Activated B cell treated with CpG ODN at 0.5 μM for 24 hours (primary cell): ENCODE results near the gene TRUB2. TPM values are rescaled to one million over a fixed set of nuclear protein-coding genes. Genes with fewer than 3 reads are reported as not detected.

Source experiments
- ATAC-seq: fragments of 200-7000 bp; cut with Tn5 transposase; one replicate; pipeline ENCODE4 v1.10.0; 2021; ENCODE audit warnings: low read depth, mild to moderate bottlenecking, moderate library complexity
- CTCF ChIA-PET: fragments of 350-600 bp; sonication (Branson Sonifier 250); formaldehyde crosslinking; loops from one replicate; lab custom pipeline; 2021; ENCODE audit warnings: antibody characterized with exemption; lab: Charles Lee
- POLR2A ChIA-PET: fragments of 350-600 bp; sonication (Branson Sonifier 250); formaldehyde crosslinking; loops from one replicate; lab custom pipeline; 2021; ENCODE audit warnings: antibody characterized with exemption; lab: Charles Lee
- DNase-seq: peaks from one replicate; pipeline ENCODE4 v3.0.0; 2022
- H3K27ac Mint-ChIP-seq: one replicate; pipeline ENCODE4 v1.8.0; 2020; ENCODE audit warnings: mixed read lengths
- H3K27me3 Mint-ChIP-seq: one replicate; pipeline ENCODE4 v1.8.0; 2021; ENCODE audit warnings: mixed read lengths
- H3K36me3 Mint-ChIP-seq: one replicate; pipeline ENCODE4 v1.8.0; 2021; ENCODE audit warnings: low read depth, mixed read lengths
- H3K4me1 Mint-ChIP-seq: one replicate; pipeline ENCODE4 v1.8.0; 2021; ENCODE audit warnings: mixed read lengths
- H3K4me3 Mint-ChIP-seq: one replicate; pipeline ENCODE4 v1.8.0; 2020; ENCODE audit warnings: mild to moderate bottlenecking, mixed read lengths
- H3K9me3 Mint-ChIP-seq: one replicate; pipeline ENCODE4 v1.8.0; 2020; ENCODE audit warnings: mixed read lengths
- CTCF ChIP-seq: fragments of 200-600 bp; IDR thresholded peaks from one replicate; pipeline ENCODE4 v1.8.0; 2022; ENCODE audit warnings: antibody characterized with exemption, mild to moderate bottlenecking
- intact Hi-C: fragments of 100-400 bp; cut with micrococcal nuclease; formaldehyde crosslinking; loops from one replicate; pipeline ENCODE4 v1.15.1; 2024
- total RNA-seq: library from RNA; stranded (reverse); gene quantifications from 2 replicates; pipeline ENCODE4 v1.2.3, GENCODE V29; 2022

Gene TRUB2
- total RNA-seq, 1 donor from 2014 or later, result 32.6 TPM

DNA sequence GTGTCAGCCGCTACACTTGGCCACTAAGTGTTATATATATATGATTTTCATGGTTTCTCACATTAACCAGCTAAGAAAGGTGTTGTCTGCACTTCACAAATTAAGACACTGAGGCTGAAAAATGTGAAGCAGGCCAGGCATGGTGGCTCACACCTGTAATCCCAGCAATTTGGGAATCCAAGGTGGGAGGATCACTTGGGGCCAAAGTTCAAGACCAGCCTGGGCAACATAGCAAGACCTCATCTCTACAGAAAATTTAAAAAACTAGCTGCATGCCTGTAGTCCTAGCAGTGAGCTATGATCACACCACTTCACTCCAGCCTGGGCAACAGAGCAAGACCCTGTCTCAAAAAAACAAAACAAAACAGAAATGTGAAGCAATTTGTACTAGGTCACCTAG lies 2.2 kb upstream of the TRUB2 start:
- Mint-ChIP-seq H3K36me3 (peaks cover 38% of the 10 kb centered on the region), H3K27me3 (no peaks in the 10 kb centered on the region), H3K9me3 (no peaks in the 10 kb centered on the region), H3K4me3 (peak overlapping the region; percentile 41), H3K27ac (no peak overlapping the region), H3K4me1 (peaks cover 19% of the 10 kb centered on the region)
- POLR2A ChIA-PET, result interaction anchor here (1.0 kb wide), 1 partner anchor 47 kb away, joined by 8 read pairs; the partner anchor contains the start of gene URM1
- ATAC-seq (no peak), DNase-seq (no peak)
- intact Hi-C loops, result loop anchor here (5.0 to 10.0 kb wide), 3 partner anchors 132 to 360 kb away; partner anchors contain the start of genes CIZ1, PTGES2 and SET
- no peak for TF ChIP-seq CTCF
- CTCF ChIA-PET, result interaction anchor here (0.7 kb wide), 1 partner anchor 12 kb away, joined by 3 read pairs; no protein-coding TSS in a partner anchor

- CTCF ChIA-PET, result interaction anchor here (0.7 kb wide), 1 partner anchor 13 kb away, joined by 3 read pairs; no protein-coding TSS in a partner anchor
- H3K9me3 Mint-ChIP-seq, result no peaks in the 10 kb centered on the region
- H3K4me1 Mint-ChIP-seq, result peaks cover 19% of the 10 kb centered on the region
- TF ChIP-seq CTCF, result no peak
- intact Hi-C loops, result loop anchor here (2.0 to 10.0 kb wide), 5 partner anchors 97 to 361 kb away; partner anchors contain the start of genes CERCAM, CIZ1, GLE1 and PTGES2
- peak overlapping the region; percentile 92 for H3K4me3 Mint-ChIP-seq
- H3K36me3 Mint-ChIP-seq, result peaks cover 38% of the 10 kb centered on the region
- DNase-seq, result no peak
- no peak for ATAC-seq
- H3K27me3 Mint-ChIP-seq, result no peaks in the 10 kb centered on the region
- H3K27ac Mint-ChIP-seq, result peak overlapping the region; percentile 97
- POLR2A ChIA-PET, result interaction anchor here (1.0 kb wide), 3 partner anchors 16 to 47 kb away, joined by 3 to 8 read pairs (median 3); partner anchors contain the start of gene URM1
These were observed 1.5 kb upstream of the TRUB2 start for GRCh38 chr9:128323791-128324190.

GRCh38 chr9:128323212-128323730 lies 1.0 kb upstream of the TRUB2 start:
- ChIA-PET CTCF (no interaction called here), POLR2A (interaction anchor here (1.0 kb wide), 2 partner anchors 17 to 20 kb away, joined by 3 read pairs; no protein-coding TSS in a partner anchor)
- H3K27me3 Mint-ChIP-seq, result no peaks in the 10 kb centered on the region
- intact Hi-C loops, result loop anchor here (2.0 to 10.0 kb wide), 5 partner anchors 98 to 362 kb away; partner anchors contain the start of genes CERCAM, CIZ1, GLE1 and PTGES2
- TF ChIP-seq CTCF, result no peak
- H3K27ac Mint-ChIP-seq, result peak overlapping the region; percentile 97
- H3K4me3 Mint-ChIP-seq, result peak overlapping the region; percentile 92
- no peak for ATAC-seq
- DNase-seq, result no peak
- peaks cover 19% of the 10 kb centered on the region for H3K4me1 Mint-ChIP-seq
- no peaks in the 10 kb centered on the region for H3K9me3 Mint-ChIP-seq
- peaks cover 36% of the 10 kb centered on the region for H3K36me3 Mint-ChIP-seq

- no peaks in the 10 kb centered on the region for H3K27me3 Mint-ChIP-seq
- peak overlapping the region; percentile 97 for H3K27ac Mint-ChIP-seq
- DNase-seq (no peak), ATAC-seq (no peak)
- no peaks in the 10 kb centered on the region for H3K9me3 Mint-ChIP-seq
- ChIA-PET CTCF (interaction anchor here (1.1 kb wide), 1 partner anchor 19 kb away, joined by 3 read pairs; no protein-coding TSS in a partner anchor), POLR2A (interaction anchor here (1.1 kb wide), 1 partner anchor 46 kb away, joined by 3 read pairs; the partner anchor contains the start of genes GOLGA2 and SWI5)
- H3K36me3 Mint-ChIP-seq, result peaks cover 42% of the 10 kb centered on the region
- intact Hi-C loops, result loop anchor here (1.0 to 10.0 kb wide), 12 partner anchors 18 to 465 kb away; partner anchors contain the start of genes CERCAM, CIZ1, DYNC2I2 and GLE1
- peaks cover 19% of the 10 kb centered on the region for H3K4me1 Mint-ChIP-seq
- peak overlapping the region; percentile 92 for H3K4me3 Mint-ChIP-seq
- TF ChIP-seq CTCF, result no peak
These were observed 306 bp downstream of the TRUB2 start for GRCh38 chr9:128321879-128322403.

DNA sequence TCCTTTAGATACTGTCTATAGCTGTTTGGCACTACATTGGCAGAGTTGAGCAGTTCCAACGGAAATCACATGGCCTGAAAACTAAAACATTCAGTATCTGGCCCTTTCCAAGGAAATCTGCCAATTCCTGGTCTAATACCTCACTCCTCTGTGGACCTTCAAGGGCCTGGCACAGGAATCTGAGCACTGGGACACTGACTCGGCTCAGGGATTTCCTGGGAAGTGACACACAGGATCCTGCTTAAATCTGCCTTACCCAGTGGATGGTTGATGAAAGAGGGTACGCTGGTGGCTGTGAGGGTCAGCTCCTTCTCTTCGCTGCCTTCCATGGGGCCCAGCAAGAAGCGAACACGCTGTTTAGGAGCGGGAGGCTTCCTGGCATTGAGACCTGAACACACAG lies 904 bp downstream of the TRUB2 start:
- POLR2A ChIA-PET, result interaction anchor here (1.1 kb wide), 1 partner anchor 45 kb away, joined by 3 read pairs; the partner anchor contains the start of genes GOLGA2 and SWI5
- Mint-ChIP-seq H3K36me3 (peaks cover 48% of the 10 kb centered on the region), H3K4me3 (peak overlapping the region; percentile 92), H3K27me3 (no peaks in the 10 kb centered on the region), H3K9me3 (no peaks in the 10 kb centered on the region), H3K27ac (no peak overlapping the region), H3K4me1 (peaks cover 19% of the 10 kb centered on the region)
- no peak for DNase-seq
- intact Hi-C loops, result loop anchor here (5.0 to 10.0 kb wide), 3 partner anchors 129 to 363 kb away; partner anchors contain the start of genes CIZ1, PTGES2 and SET
- no peak for ATAC-seq
- CTCF ChIA-PET, result interaction anchor here (1.1 kb wide), 1 partner anchor 20 kb away, joined by 3 read pairs; no protein-coding TSS in a partner anchor
- no peak for TF ChIP-seq CTCF
